Stomach (tissue), 9 donors: ENCODE measurements around the gene TAL2. TPM values are rescaled to one million over a fixed set of nuclear protein-coding genes. Genes with fewer than 3 reads are reported as not detected.

Experiments
- DNase-seq, 2 donors: peaks; one replicate each; pipeline versions ENCODE4 v3.0.0 to v3.0.0-alpha.2; 2013 to 2019
- H3K27ac ChIP-seq, 5 donors: fragments of 200-600 bp in 4 of 5; sonication (generic) in 4 of 5; one replicate each; pipeline ENCODE4 v1.5.1; 2013 to 2019; ENCODE audit warnings: mild to moderate bottlenecking in 1 of 5, moderate library complexity in 1 of 5
- H3K27me3 ChIP-seq, 3 donors: fragments of 200-600 bp; sonication (generic); one replicate each; pipeline ENCODE4 v1.5.1; 2017 to 2019; ENCODE audit warnings: mixed run types in 1 of 3
- H3K36me3 ChIP-seq, 4 donors: fragments of 200-600 bp; sonication (generic); 1 replicate in 3 of 4; 2 replicates in 1 of 4; pipeline ENCODE4 v1.5.1; 2016 to 2019
- H3K4me1 ChIP-seq, 4 donors: fragments of 200-600 bp; sonication (generic); one replicate each; pipeline ENCODE4 v1.5.1; 2016 to 2019
- H3K4me3 ChIP-seq, 4 donors: fragments of 200-600 bp; sonication (generic) in 3 of 4; one replicate each; pipeline ENCODE4 v1.5.1; 2016 to 2019; ENCODE audit warnings: mild to moderate bottlenecking in 1 of 4
- H3K9me3 ChIP-seq, 4 donors: fragments of 200-600 bp; sonication (generic); one replicate each; pipeline ENCODE4 v1.5.1; 2016 to 2019
- EP300 ChIP-seq: sonication (generic); formaldehyde crosslinking; IDR thresholded peaks from one replicate; pipeline ENCODE4 v1.6.1; 2017; ENCODE audit warnings: antibody characterized with exemption
- POLR2A ChIP-seq, 4 donors: fragments of 450-650 bp; IDR thresholded peaks; one replicate each; pipeline ENCODE4 v1.6.1; 2016; ENCODE audit warnings: antibody characterized with exemption in 4 of 4, control low read depth in 2 of 4, mild to moderate bottlenecking in 1 of 4, moderate library complexity in 1 of 4
- POLR2AphosphoS5 ChIP-seq, 3 donors: sonication (generic); formaldehyde crosslinking; IDR thresholded peaks; one replicate each; pipeline ENCODE4 v1.6.1; 2016; ENCODE audit warnings: antibody characterized with exemption in 3 of 3
- WGBS, 5 donors: extraction: QIAGEN DNeasy Blood & Tissue Kit in 3 of 5; methylation state at CpG; one replicate each; pipeline versions ENCODE4 v1.1.5 to v1.1.7; 2013 to 2018; 5-methylcytosine and 5-hydroxymethylcytosine counted together
- intact Hi-C: fragments of 100-400 bp; cut with DNase I; formaldehyde crosslinking; loops from one replicate; pipeline ENCODE4 v1.15.1; 2023; ENCODE audit warnings: low total_unique reads
- polyA plus RNA-seq, 3 donors: library from polyadenylated mRNA; stranded (reverse); fragments of 200-250 nt; gene quantifications; one replicate each; pipeline ENCODE4 v1.2.3, GENCODE V29; 2013
- total RNA-seq, 5 donors: library from RNA; depleted of rRNA; stranded (reverse); fragments of >200 nt; gene quantifications; one replicate each; pipeline versions ENCODE4 v1.1.0 to v1.2.3, GENCODE V29; 2014 to 2016
- TF ChIP-seq, protein P1 (sequence below), 7 experiments: fragments of 450-650 bp in 4 of 7; fragments of 200-600 bp in 3 of 7; sonication (generic) in 3 of 7; IDR thresholded peaks; one replicate each; pipeline ENCODE4 v1.5.1; 2016 to 2019; ENCODE audit warnings: antibody characterized with exemption in 7 of 7, control low read depth in 2 of 7, mild to moderate bottlenecking in 1 of 7
- donor health status: healthy with polysubstance abuse.
- donor health status: Bipolar disorder and iron deficiency.
- donor health status: healthy.

Gene TAL2
- total and polyA plus RNA-seq, 8 donors: 1.3 TPM; not detected in 7

DNA sequence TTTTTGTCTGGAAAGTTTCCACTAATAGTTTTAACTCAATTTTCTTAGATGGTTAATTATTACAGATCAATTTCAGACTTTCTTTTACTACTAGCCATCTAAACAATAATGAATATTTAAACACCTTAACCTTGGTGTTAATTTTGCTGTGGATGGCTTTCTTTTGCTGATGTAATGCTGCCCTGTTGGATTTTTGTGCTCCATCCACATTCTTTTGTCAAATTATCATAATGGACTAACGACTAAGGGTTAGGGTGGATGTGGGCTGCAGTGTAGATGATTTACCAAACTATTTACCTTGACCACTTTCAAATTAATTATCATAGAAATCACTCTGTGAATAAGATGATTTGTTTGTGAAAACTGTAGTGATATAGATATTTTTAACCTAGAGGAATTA, 16.5 kb downstream of the TAL2 start:
- no peak for DNase-seq
- TF ChIP-seq EP300 (no peak), POLR2A (IDR thresholded peaks at IDR 0.05) (no peak), POLR2AphosphoS5 (IDR thresholded peaks at IDR 0.05) (no peak)
- TF ChIP-seq, protein P1, sequence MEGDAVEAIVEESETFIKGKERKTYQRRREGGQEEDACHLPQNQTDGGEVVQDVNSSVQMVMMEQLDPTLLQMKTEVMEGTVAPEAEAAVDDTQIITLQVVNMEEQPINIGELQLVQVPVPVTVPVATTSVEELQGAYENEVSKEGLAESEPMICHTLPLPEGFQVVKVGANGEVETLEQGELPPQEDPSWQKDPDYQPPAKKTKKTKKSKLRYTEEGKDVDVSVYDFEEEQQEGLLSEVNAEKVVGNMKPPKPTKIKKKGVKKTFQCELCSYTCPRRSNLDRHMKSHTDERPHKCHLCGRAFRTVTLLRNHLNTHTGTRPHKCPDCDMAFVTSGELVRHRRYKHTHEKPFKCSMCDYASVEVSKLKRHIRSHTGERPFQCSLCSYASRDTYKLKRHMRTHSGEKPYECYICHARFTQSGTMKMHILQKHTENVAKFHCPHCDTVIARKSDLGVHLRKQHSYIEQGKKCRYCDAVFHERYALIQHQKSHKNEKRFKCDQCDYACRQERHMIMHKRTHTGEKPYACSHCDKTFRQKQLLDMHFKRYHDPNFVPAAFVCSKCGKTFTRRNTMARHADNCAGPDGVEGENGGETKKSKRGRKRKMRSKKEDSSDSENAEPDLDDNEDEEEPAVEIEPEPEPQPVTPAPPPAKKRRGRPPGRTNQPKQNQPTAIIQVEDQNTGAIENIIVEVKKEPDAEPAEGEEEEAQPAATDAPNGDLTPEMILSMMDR (IDR thresholded peaks at IDR 0.05): no peak
- WGBS, 5 donors: 30 to 56% (median 41%) methylated on average over 1 of the region's 1 CpG
- Histone ChIP-seq H3K4me1 (no peaks in the 10 kb centered on the region), H3K27me3 (no peaks in the 10 kb centered on the region), H3K27ac (no peak overlapping the region), H3K9me3 (no peaks in the 10 kb centered on the region), H3K4me3 (no peak overlapping the region), H3K36me3 (no peaks in the 10 kb centered on the region)
- intact Hi-C loops: no loop called here

DNA sequence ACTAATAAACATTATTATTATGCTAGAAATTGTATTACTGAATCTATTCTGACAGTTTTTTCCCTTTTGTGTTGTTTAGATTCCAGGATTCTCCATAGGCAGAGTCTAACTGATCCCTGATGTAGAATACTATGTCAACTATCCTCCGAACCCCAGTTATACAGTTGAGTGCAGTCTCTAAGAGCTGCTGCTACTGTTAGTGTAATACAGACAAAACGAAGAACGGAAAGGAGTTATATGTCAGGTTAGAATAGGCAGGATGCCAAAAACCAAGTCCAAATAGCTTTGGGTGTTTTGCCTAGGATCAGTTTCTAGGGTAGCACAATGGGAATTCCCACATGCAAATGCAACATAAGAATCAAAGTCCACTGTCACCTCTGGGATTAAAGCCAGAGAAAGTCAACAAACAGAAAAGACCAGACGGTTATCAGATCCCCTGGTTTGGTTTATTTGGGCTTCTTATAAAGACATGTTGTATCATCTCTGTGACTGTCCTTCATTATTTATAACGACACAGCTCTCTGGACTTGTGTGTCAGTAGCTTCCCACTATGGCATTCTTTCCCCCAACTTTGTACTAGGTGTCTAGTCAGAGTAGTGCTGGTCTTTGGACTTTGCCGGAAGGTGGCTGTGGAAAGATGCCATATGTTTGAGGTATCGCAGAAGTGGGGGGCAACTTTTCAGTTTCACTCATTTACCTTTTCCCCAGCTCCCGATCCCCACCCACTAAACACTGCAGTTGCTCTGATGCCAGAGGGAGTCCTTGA, 17.2 kb downstream of the TAL2 start:
- WGBS, 5 donors: 58 to 70% (median 65%) methylated on average over 8 of the region's 8 CpGs
- no peaks in the 10 kb centered on the region for H3K9me3 ChIP-seq
- intact Hi-C loops: no loop called here
- DNase-seq: no peak
- no peaks in the 10 kb centered on the region for H3K27me3 ChIP-seq
- TF ChIP-seq POLR2AphosphoS5 (IDR thresholded peaks at IDR 0.05) (no peak), POLR2A (IDR thresholded peaks at IDR 0.05) (no peak), EP300 (no peak)
- TF ChIP-seq, protein P1 (IDR thresholded peaks at IDR 0.05): no peak
- H3K4me3 ChIP-seq: no peak overlapping the region
- H3K27ac ChIP-seq: no peak overlapping the region
- H3K4me1 ChIP-seq: no peaks in the 10 kb centered on the region
- H3K36me3 ChIP-seq: no peaks in the 10 kb centered on the region

DNA sequence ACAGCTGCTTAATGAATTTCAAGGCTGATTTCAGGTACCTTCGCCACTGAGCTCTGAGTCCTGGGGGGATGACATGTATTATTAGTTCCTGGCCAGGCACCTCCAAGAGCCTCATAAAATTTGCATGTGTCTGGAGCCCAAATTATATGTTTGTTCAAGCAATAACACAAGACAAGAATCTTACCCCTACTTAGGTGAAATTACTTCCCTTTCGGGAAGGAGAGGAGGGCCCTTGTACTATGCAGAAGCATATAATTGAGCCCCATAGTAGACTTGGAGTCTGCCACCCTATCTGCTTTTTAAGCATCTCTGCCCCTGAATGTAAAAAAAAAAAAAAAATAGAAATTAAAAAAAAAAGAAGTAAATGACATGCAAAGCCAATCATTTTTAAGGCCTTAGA, 19.1 kb downstream of the TAL2 start:
- TF ChIP-seq POLR2AphosphoS5 (IDR thresholded peaks at IDR 0.05) (no peak), EP300 (no peak), POLR2A (IDR thresholded peaks at IDR 0.05) (no peak)
- TF ChIP-seq, protein P1 (IDR thresholded peaks at IDR 0.05): no peak
- H3K27me3 ChIP-seq: no peaks in the 10 kb centered on the region
- no peak overlapping the region for H3K4me3 ChIP-seq
- H3K4me1 ChIP-seq: no peaks in the 10 kb centered on the region
- H3K27ac ChIP-seq: no peak overlapping the region
- no peaks in the 10 kb centered on the region for H3K9me3 ChIP-seq
- intact Hi-C loops: no loop called here
- WGBS, 5 donors: 83 to 100% (median 96%) methylated on average over 2 of the region's 2 CpGs
- no peak for DNase-seq
- H3K36me3 ChIP-seq: no peaks in the 10 kb centered on the region

DNA sequence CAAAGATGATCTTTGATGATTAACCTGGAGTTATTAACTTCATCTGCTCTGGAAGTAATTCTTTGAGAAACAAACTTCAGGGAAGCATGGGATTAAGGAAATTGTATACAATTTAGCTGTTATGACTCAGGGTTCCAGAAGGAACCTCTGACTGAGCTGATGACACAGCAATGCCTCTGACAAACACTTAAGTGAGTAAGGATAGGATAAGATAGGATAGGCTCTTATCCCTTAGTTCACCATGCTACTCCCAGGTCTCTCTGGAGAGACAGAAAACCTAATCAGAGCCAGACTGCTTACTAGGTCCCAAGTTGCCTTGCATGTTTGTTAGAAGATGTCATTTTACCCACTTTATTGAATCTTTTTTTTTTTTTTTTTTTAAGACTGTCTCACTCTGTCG, 19.5 kb downstream of the TAL2 start:
- H3K36me3 ChIP-seq: no peaks in the 10 kb centered on the region
- H3K4me1 ChIP-seq: no peaks in the 10 kb centered on the region
- no peak overlapping the region for H3K27ac ChIP-seq
- WGBS, 5 donors: 78 to 100% (median 100%) methylated on average over 1 of the region's 1 CpG
- no peaks in the 10 kb centered on the region for H3K27me3 ChIP-seq
- intact Hi-C loops: no loop called here
- TF ChIP-seq POLR2A (IDR thresholded peaks at IDR 0.05): no peak
- TF ChIP-seq, protein P1 (IDR thresholded peaks at IDR 0.05): no peak
- no peak for TF ChIP-seq POLR2AphosphoS5 (IDR thresholded peaks at IDR 0.05)
- no peak for TF ChIP-seq EP300
- no peaks in the 10 kb centered on the region for H3K9me3 ChIP-seq
- no peak overlapping the region for H3K4me3 ChIP-seq
- DNase-seq: no peak
